ENCODE measurements around the gene AGXT.

The AGXT gene

DNA sequence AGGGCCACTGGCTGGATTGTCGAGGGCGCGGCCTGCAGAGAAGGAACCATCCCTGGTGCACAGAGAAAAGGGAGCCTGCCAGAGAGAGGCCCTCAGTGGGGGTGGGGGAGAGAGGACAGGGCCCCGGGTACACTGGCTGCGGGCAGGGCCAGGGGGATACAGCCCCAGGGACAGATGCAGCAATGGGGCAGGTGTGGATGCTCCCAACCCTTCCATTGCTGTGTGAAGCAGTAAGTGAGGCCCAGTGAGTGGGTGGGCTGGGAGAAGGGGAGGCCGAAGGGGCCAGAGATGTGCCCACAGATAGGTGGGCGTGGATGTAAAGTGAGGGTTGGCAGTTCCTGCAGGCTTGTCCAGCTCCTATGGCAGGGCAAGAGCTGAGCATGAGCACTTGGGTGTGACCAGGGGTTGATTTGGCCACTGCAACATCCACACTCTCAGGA is 7.4 kb downstream of the AGXT start:
- Histone ChIP-seq H3K36me3 (ENCODE audit: control insufficient read depth, insufficient read depth, low read length) (no peaks in the 10 kb centered on the region), H3K9ac (ENCODE audit: low read length) (no peak overlapping the region), H3K4me3 (ENCODE audit: low read length) (no peak overlapping the region), H3K4me1 (ENCODE audit: control insufficient read depth, insufficient read depth, low read length) (no peaks in the 10 kb centered on the region), H3K27me3 (ENCODE audit: control insufficient read depth, insufficient read depth, low read length) (no peaks in the 10 kb centered on the region), H3K27ac (ENCODE audit: low read depth, low read length) (no peak overlapping the region)

DNA sequence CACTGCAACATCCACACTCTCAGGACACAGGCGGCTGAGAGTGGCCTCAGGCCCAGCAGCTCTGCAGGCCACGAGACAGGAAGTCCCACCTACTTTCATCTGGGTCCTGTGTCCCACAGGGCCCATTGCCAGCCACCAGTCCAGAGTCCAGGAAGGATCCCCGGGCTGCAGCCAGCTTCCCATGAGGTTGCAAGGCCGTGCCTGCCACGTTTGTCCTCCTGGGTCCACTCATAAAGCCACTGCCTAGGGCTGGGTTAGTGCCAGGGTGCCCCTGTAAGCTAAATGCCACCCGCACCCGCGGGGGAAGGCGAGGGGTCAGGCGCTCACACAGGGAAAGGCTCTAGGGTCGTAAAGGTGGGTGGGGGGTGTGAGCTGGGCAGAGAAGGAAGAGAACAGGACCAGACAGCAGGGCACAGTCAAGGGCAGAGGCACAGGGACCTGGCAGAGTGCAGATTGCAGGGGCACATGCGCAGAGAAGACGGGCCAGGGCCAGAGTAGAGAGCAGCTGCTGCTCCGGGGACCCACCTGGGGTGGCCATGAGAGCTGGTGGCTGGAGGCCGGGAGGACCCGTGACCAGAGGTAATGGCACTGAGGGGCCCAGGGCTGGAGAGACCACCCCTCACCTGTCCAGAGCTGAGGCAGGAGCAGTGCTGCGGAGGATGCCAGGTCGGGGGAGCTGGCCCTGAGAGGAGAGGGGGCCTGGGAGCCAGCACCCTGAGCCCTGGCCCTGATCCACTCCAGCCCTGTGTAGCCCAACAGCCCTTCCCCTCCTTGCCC is 8.0 kb downstream of the AGXT start:
- no peak overlapping the region for H3K9ac ChIP-seq (ENCODE audit: low read length)
- no peak overlapping the region for H3K27ac ChIP-seq (ENCODE audit: low read depth, low read length)

DNA sequence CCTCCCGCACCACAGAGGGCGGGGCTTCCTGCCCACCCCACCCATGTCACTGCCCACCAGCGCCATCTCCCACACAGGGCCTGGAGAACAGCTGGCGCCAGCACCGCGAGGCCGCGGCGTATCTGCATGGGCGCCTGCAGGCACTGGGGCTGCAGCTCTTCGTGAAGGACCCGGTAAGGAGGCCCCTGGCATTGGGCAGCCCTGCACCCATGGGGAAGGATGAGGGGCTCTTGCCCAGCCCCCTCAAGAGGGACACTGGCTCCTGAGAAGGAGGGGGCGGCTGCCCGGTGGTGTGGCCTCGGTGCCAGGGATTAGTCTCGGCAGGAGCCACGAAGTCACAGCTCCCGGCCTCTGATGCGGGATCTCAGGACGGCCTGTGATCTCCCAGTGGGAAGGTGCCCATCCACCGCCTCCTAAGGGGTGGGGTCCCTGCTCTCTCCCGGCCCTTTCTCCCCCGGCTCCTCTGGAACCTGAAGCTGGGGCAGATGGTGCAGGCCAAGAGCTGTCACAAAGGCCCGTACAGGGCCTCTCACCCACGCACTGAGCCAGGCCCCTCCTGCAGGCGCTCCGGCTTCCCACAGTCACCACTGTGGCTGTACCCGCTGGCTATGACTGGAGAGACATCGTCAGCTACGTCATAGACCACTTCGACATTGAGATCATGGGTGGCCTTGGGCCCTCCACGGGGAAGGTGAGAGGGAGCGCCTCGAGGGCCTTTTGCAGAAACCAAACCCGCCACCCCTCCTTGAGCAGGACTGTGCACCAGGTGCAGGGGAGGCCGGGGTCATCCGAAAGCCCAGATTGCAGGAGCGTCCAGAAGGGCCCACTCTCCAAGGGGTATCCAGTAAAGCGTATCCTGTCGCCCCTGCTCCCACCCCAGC is 9.1 kb downstream of the AGXT start:
- no peaks in the 10 kb centered on the region for H3K4me1 ChIP-seq (ENCODE audit: control insufficient read depth, insufficient read depth, low read length)
- no peaks in the 10 kb centered on the region for H3K36me3 ChIP-seq (ENCODE audit: control insufficient read depth, insufficient read depth, low read length)
- H3K27me3 ChIP-seq (ENCODE audit: control insufficient read depth, insufficient read depth, low read length) = no peaks in the 10 kb centered on the region

More for the DNA sequence above, 8.0 kb downstream of the AGXT start:
- no peaks in the 10 kb centered on the region for H3K27me3 ChIP-seq (ENCODE audit: control insufficient read depth, insufficient read depth, low read length)
- no peaks in the 10 kb centered on the region for H3K36me3 ChIP-seq (ENCODE audit: control insufficient read depth, insufficient read depth, low read length)
- H3K4me1 ChIP-seq (ENCODE audit: control insufficient read depth, insufficient read depth, low read length) = no peaks in the 10 kb centered on the region
- H3K4me3 ChIP-seq (ENCODE audit: low read length) = no peak overlapping the region

DNA sequence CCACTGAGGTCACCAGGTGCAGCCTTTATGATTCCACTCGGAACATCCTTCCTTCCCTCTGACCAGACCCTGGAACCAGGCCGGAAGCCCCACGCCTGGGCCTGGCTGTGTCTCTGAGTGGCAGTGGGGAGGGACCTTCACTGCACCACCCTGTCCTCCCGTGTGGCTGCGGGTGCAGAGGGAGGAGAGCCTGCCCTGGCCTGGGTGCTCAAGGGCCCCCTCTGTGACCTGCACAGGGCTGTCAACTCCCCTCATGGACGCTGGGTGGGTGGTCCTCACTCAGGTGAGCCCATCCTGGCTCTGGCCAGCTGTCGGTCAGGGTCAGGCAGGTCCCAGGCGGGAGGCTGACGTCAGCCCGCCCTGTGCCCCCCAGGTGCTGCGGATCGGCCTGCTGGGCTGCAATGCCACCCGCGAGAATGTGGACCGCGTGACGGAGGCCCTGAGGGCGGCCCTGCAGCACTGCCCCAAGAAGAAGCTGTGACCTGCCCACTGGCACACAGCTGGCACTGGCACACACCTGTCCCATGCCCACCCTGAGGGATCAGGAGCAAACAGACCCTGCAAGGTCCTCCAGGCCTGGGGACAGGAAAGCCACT is 9.8 kb downstream of the AGXT start:
- Histone ChIP-seq H3K36me3 (ENCODE audit: control insufficient read depth, insufficient read depth, low read length) (no peaks in the 10 kb centered on the region), H3K4me1 (ENCODE audit: control insufficient read depth, insufficient read depth, low read length) (no peaks in the 10 kb centered on the region), H3K4me3 (ENCODE audit: low read length) (no peak overlapping the region), H3K27me3 (ENCODE audit: control insufficient read depth, insufficient read depth, low read length) (no peaks in the 10 kb centered on the region), H3K9ac (ENCODE audit: low read length) (no peak overlapping the region), H3K27ac (ENCODE audit: low read depth, low read length) (no peak overlapping the region)

More for the DNA sequence above, 9.1 kb downstream of the AGXT start:
- Histone ChIP-seq H3K4me3 (ENCODE audit: low read length) (no peak overlapping the region), H3K27ac (ENCODE audit: low read depth, low read length) (no peak overlapping the region), H3K9ac (ENCODE audit: low read length) (no peak overlapping the region)

DNA sequence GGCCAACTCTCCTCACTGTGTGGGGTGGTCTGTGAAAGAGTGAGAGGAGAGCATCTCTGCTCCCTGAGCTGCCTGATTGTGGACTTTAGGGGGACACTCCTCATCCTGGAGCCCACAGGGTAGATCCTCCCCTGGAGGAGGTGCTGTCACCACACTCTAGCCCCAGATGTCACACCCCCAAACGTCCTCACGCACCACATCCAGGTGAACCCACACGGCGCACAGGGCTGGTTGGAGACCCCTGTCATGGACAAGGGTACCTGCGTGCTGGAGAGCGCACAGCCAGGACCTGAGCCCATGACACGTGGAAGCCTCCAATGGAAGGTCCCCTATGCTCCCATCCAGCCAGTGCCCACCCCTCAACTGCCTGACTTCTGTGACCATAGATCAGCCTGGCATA is 10.5 kb downstream of the AGXT start:
- H3K27ac ChIP-seq (ENCODE audit: low read depth, low read length) = no peak overlapping the region
- no peaks in the 10 kb centered on the region for H3K36me3 ChIP-seq (ENCODE audit: control insufficient read depth, insufficient read depth, low read length)
- H3K4me1 ChIP-seq (ENCODE audit: control insufficient read depth, insufficient read depth, low read length) = no peaks in the 10 kb centered on the region
- no peaks in the 10 kb centered on the region for H3K27me3 ChIP-seq (ENCODE audit: control insufficient read depth, insufficient read depth, low read length)
- no peak overlapping the region for H3K9ac ChIP-seq (ENCODE audit: low read length)
- H3K4me3 ChIP-seq (ENCODE audit: low read length) = no peak overlapping the region

DNA sequence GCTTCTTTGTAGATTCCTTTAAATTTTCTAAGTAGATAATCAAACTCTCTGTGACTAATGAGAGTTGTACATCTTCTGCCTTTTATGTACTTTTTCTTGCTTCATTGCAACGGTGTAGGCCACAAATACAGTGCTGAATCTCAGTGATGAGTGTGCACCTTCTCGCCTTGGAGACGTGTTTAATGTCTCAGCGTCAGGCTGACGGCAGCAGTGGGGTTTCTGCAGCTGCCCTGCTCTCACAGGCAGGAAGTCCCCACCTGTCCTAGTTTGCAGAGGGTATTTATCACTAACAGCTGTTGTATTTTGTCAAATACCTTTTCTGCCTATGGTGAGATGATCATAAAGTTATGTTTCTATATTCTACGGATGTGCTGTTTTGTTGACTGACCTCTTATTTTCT is 13.3 kb downstream of the AGXT start:
- Histone ChIP-seq H3K4me1 (ENCODE audit: control insufficient read depth, insufficient read depth, low read length) (no peaks in the 10 kb centered on the region), H3K9ac (ENCODE audit: low read length) (no peak overlapping the region), H3K4me3 (ENCODE audit: low read length) (no peak overlapping the region), H3K27me3 (ENCODE audit: control insufficient read depth, insufficient read depth, low read length) (no peaks in the 10 kb centered on the region), H3K27ac (ENCODE audit: low read depth, low read length) (no peak overlapping the region), H3K36me3 (ENCODE audit: control insufficient read depth, insufficient read depth, low read length) (no peaks in the 10 kb centered on the region)

DNA sequence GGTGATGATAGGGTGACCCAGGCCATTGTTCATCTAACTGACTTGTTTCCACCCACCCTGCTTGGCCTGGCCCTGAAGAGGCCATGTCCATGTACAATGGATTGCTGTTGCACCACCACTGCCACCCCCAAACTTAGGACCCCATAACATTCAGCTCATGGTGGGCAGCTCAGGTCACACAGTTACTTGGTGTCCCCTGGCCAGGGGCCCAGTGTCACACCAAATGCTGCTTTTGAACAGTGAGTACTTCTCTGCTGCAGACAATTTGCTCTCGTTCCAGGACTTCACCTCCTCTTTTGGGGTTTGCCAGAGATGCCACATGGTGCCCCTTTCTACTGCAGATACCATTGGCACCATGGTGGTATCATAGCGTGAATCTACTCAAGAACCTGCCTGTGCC is 15.6 kb downstream of the AGXT start:
- H3K9ac ChIP-seq (ENCODE audit: low read length) = no peak overlapping the region
- H3K27ac ChIP-seq (ENCODE audit: low read depth, low read length) = no peak overlapping the region

DNA sequence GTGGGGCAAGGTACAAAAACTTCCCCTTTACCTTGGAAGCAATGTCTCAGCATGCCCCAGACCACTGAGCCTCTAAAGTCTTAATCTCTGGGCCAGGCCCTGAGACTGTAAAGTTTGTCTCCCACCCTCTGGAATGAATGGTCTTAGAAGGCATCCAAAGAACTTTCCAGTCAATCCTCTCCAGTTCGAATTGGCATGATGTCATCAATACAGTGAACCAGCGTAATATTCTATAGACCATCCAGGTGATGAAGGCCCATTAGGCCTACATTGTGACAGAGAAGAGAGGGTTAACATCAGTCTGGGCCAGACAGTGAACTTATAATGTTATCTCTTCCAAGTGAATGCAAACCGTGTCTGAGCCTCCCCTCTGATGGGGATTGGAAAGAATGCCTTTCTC is 16.1 kb downstream of the AGXT start:
- Histone ChIP-seq H3K36me3 (ENCODE audit: control insufficient read depth, insufficient read depth, low read length) (no peaks in the 10 kb centered on the region), H3K4me1 (ENCODE audit: control insufficient read depth, insufficient read depth, low read length) (no peaks in the 10 kb centered on the region), H3K27me3 (ENCODE audit: control insufficient read depth, insufficient read depth, low read length) (no peaks in the 10 kb centered on the region), H3K27ac (ENCODE audit: low read depth, low read length) (no peak overlapping the region), H3K9ac (ENCODE audit: low read length) (no peak overlapping the region), H3K4me3 (ENCODE audit: low read length) (no peak overlapping the region)

More for the DNA sequence above, 15.6 kb downstream of the AGXT start:
- H3K4me3 ChIP-seq (ENCODE audit: low read length) = no peak overlapping the region
- no peaks in the 10 kb centered on the region for H3K27me3 ChIP-seq (ENCODE audit: control insufficient read depth, insufficient read depth, low read length)
- H3K4me1 ChIP-seq (ENCODE audit: control insufficient read depth, insufficient read depth, low read length) = no peaks in the 10 kb centered on the region
- H3K36me3 ChIP-seq (ENCODE audit: control insufficient read depth, insufficient read depth, low read length) = no peaks in the 10 kb centered on the region

DNA sequence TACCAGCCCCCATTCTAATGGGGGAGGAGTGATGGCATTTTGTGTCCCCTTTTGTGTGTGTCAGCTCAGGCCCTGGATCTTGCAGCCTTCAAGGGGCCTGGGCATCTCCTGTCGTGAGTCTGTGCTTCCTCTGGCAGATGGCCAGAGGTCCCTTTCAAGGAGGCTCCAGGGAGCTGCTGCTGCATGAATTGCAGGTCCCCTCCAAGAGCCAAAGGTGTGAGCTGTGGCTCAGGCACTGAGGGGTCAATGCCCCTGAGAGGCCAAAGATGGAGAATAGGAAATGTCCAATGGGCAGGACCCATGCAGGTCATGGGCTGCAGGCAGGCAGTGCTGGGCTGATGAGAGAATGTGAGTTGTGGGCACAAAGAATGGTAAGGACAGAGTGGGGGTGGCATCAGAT is 16.9 kb downstream of the AGXT start:
- Histone ChIP-seq H3K27ac (ENCODE audit: low read depth, low read length) (no peak overlapping the region), H3K27me3 (ENCODE audit: control insufficient read depth, insufficient read depth, low read length) (no peaks in the 10 kb centered on the region), H3K9ac (ENCODE audit: low read length) (no peak overlapping the region), H3K36me3 (ENCODE audit: control insufficient read depth, insufficient read depth, low read length) (no peaks in the 10 kb centered on the region), H3K4me1 (ENCODE audit: control insufficient read depth, insufficient read depth, low read length) (no peaks in the 10 kb centered on the region), H3K4me3 (ENCODE audit: low read length) (no peak overlapping the region)

DNA sequence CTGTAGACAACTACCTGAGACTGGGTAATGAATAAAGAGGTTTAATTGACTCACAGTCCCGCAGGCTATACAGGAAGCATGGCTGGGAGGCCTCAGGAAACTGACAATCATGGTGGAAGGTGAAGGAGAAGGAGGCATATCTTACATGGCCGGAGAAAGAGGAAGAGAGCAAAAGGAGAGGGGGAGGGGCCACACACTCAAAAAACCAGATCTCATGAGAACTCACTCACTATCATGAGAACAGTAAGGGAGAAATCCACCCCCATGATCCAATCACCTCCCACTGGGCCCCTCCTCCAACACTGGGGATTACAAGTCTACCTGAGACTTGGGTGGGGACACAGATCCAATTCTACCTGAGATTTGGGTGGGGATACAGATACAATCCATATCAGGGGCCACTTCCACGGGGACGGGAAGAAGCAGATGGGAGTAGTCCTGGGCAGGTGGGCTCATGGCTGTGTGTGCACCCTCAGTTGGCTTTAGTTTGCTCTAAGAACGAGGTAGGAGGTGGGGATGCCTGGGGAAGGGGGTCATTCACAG is 17.5 kb downstream of the AGXT start:
- Histone ChIP-seq H3K27ac (ENCODE audit: low read depth, low read length) (no peak overlapping the region), H3K36me3 (ENCODE audit: control insufficient read depth, insufficient read depth, low read length) (no peaks in the 10 kb centered on the region), H3K4me3 (ENCODE audit: low read length) (no peak overlapping the region), H3K27me3 (ENCODE audit: control insufficient read depth, insufficient read depth, low read length) (no peaks in the 10 kb centered on the region), H3K9ac (ENCODE audit: low read length) (no peak overlapping the region), H3K4me1 (ENCODE audit: control insufficient read depth, insufficient read depth, low read length) (no peaks in the 10 kb centered on the region)

DNA sequence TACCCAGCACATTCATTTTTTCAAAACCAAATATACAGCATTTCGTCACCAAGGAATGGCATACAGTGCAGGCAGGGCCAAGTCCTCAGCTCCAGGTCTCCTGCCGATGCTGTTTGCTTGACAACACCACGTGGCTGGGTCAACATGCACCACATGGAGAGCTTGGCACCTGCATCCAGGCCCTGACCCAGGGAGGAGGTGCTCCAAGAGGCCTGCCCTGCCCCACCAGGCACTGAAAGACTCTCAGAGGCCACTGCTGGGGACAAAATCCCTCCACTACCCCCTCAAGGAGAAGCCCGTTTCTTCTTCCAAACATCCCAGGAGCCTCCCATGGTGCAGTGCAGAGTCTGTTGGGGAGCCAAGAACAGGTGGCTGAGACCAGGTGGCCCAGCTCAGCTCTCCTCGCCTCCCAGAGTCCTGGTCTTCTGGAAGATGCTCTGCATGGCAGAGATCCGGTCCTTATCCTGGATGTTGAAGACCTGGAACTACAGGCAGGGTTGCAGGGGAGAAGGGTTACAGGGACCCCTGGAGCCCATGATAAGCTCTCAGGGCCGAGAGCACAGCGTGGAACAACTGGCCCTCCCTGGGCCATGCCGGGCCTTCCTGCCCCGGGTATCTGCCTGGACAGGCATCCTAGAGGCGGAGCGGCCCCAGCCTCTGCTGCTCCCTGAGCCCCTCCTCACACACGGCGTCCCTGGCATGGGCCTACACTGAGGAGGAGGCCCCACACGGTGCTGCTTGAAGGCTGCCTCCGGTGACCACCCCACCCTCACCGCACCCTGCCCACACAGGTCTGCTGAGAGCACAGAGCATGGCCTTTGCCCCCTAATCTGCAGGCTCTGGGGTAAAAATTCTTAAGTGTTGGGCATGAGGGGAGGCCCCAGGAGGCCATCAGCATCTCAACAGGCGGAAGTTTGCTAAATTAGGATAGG is 18.3 kb downstream of the AGXT start:
- H3K27me3 ChIP-seq (ENCODE audit: control insufficient read depth, insufficient read depth, low read length) = no peaks in the 10 kb centered on the region
- H3K4me3 ChIP-seq (ENCODE audit: low read length) = no peak overlapping the region
- H3K36me3 ChIP-seq (ENCODE audit: control insufficient read depth, insufficient read depth, low read length) = no peaks in the 10 kb centered on the region
- H3K4me1 ChIP-seq (ENCODE audit: control insufficient read depth, insufficient read depth, low read length) = no peaks in the 10 kb centered on the region
- H3K9ac ChIP-seq (ENCODE audit: low read length) = no peak overlapping the region
- no peak overlapping the region for H3K27ac ChIP-seq (ENCODE audit: low read depth, low read length)
